Measurements from ENCODE around the gene ZBTB16. TPM values are rescaled to one million over a fixed set of nuclear protein-coding genes. Genes with fewer than 3 reads are reported as not detected.

Gene ZBTB16
- total RNA-seq, 4 donors from 2014 or later, result 25.5 to 302 (median 151) TPM

DNA sequence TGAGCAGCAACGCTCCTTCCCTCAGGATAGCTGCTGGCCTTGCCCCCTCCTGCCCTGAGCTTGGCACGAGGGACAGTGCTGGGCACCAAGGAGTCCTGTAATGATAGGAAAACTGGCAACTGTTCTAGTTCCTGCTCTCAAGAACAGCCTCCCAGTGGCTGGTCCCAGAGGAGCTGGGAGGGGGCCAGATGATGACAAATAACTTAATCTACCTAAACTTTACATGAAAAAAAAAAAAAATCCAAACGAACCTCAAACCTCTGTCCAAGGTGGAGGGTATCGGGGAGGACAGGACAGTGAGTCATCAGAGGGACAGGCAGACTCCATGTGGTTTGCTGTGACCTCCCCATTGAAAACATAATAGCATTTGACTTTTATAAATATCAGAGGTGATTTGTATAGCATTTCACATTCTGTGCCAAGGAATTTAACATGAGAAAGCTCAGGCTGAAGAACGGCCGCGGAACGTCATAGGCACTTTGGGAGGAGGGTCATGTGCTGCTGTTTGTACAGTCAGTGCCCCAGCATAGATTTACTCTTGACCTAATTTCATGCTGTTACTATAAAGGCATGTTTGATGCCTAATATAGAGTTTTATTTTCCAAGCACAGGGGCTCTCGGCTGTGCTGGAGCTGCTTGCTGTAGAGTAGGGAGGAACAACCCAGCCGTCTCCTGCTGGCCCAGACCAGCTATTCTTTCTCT lies 138.4 kb downstream of the ZBTB16 start:
- DNase-seq, result peak; percentile 71 to 92
- no peaks in the 10 kb centered on the region for H3K36me3 ChIP-seq
- TF ChIP-seq, protein P1, sequence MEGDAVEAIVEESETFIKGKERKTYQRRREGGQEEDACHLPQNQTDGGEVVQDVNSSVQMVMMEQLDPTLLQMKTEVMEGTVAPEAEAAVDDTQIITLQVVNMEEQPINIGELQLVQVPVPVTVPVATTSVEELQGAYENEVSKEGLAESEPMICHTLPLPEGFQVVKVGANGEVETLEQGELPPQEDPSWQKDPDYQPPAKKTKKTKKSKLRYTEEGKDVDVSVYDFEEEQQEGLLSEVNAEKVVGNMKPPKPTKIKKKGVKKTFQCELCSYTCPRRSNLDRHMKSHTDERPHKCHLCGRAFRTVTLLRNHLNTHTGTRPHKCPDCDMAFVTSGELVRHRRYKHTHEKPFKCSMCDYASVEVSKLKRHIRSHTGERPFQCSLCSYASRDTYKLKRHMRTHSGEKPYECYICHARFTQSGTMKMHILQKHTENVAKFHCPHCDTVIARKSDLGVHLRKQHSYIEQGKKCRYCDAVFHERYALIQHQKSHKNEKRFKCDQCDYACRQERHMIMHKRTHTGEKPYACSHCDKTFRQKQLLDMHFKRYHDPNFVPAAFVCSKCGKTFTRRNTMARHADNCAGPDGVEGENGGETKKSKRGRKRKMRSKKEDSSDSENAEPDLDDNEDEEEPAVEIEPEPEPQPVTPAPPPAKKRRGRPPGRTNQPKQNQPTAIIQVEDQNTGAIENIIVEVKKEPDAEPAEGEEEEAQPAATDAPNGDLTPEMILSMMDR (IDR thresholded peaks at IDR 0.05), result no peak
- TF ChIP-seq POLR2A (IDR thresholded peaks at IDR 0.05), result peak; percentile 34 to 69
- H3K4me3 ChIP-seq, result no peak overlapping the region
- H3K4me1 ChIP-seq, result peaks cover 16 to 38% of the 10 kb centered on the region in 2 donors
- H3K9me3 ChIP-seq, result no peaks in the 10 kb centered on the region
- intact Hi-C loops (cut with DNase I; ENCODE audit: low total_unique reads), result loop anchor here (10.0 kb wide), 1 partner anchor 57 kb away; no protein-coding TSS in a partner anchor
- H3K27ac ChIP-seq, result peak overlapping the region; percentile 88 to 94
- no peaks in the 10 kb centered on the region for H3K27me3 ChIP-seq

DNA sequence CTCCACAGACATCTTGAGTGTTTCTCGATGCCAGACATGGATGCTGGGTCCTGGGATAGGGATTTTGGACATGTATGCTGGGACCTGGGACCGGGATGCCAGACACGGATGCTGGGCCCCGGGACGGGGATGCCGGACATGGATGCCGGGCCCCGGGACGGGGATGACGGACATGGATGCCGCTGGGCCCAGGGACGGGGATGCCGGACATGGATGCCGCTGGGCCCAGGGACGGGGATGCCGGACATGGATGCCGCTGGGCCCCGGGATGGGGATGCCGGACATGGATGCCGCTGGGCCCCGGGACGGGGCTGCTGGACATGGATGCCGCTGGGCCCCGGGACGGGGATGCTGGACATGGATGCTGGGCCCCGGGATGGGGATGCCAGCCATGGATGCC lies 139.5 kb downstream of the ZBTB16 start:
- H3K4me3 ChIP-seq, result no peak overlapping the region
- H3K27ac ChIP-seq, result peak overlapping the region; percentile 88 to 94
- TF ChIP-seq POLR2A (IDR thresholded peaks at IDR 0.05), result no peak
- TF ChIP-seq, protein P1 (IDR thresholded peaks at IDR 0.05), result no peak
- H3K4me1 ChIP-seq, result peaks cover 16 to 36% of the 10 kb centered on the region in 2 donors
- no peak for DNase-seq
- H3K36me3 ChIP-seq, result no peaks in the 10 kb centered on the region
- H3K27me3 ChIP-seq, result no peaks in the 10 kb centered on the region
- H3K9me3 ChIP-seq, result no peaks in the 10 kb centered on the region
- intact Hi-C loops (cut with DNase I; ENCODE audit: low total_unique reads), result loop anchor here (10.0 kb wide), 1 partner anchor 56 kb away; no protein-coding TSS in a partner anchor

DNA sequence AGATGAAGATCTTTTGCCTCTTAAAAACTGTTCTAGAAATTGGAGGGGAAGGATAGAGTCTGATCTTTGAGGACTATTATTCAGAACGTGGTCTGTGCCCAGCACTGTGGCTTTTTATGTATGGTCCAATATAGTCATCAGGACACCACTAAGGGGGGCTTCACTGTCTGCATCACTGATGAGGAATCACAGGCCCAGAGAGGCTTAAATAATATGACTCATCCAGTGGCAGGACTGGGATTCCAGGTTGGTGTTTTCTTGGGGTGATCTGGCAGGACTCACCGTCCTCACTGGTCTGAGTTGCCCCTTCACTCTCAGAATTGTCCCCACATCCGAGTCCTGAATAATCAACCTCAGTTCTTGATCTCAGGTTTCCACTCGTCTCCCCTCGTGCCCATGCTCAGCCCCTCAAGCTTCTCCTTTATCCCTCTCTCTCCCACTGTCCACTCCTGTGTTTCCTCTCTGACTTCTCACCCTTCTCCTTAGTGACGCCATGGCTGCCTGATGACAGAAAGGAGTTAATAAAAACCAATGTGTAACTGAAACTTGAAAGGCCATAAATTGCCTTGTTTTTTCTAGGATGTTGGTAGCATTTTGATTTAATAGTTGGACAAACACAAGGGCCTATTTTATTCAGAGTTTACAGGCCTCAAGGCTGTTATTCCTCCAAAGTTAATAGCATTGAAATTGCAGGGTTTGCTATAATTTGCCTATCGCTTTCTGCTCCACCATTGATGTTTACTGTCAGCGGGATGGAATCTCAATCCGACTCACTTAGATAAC lies 141.0 kb downstream of the ZBTB16 start:
- no peaks in the 10 kb centered on the region for H3K36me3 ChIP-seq
- H3K4me1 ChIP-seq, result peaks cover 16 to 21% of the 10 kb centered on the region in 2 donors
- DNase-seq, result no peak
- no peaks in the 10 kb centered on the region for H3K9me3 ChIP-seq
- no peak overlapping the region for H3K4me3 ChIP-seq
- no peak for TF ChIP-seq POLR2A (IDR thresholded peaks at IDR 0.05)
- TF ChIP-seq, protein P1 (IDR thresholded peaks at IDR 0.05), result no peak
- H3K27me3 ChIP-seq, result no peaks in the 10 kb centered on the region
- intact Hi-C loops (cut with DNase I; ENCODE audit: low total_unique reads), result no loop called here
- H3K27ac ChIP-seq, result peak overlapping the region; percentile 88 to 94

DNA sequence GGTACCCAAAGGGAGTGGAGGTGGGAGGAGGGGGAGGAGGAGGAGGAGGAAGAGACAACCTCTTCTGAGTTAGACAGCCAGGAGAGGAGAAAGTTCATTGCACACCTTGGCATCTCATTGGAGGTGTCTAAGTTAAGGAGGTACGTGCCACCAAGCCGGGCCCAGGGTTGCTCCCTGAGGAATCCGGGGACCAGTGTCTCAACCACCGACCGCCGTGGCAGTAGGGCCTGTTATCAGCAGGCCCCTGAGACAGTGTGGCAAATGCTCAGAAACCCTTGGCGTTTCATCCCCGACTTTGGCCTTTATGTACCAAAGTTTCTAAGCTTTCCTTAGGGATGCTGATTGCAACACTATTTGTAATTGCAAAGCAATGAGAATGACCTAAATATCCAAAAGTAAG lies 141.7 kb downstream of the ZBTB16 start:
- Histone ChIP-seq H3K27me3 (no peaks in the 10 kb centered on the region), H3K36me3 (no peaks in the 10 kb centered on the region), H3K9me3 (no peaks in the 10 kb centered on the region), H3K4me1 (peaks cover 13 to 20% of the 10 kb centered on the region in 2 donors), H3K27ac (peak overlapping the region; percentile 88 to 94), H3K4me3 (no peak overlapping the region)
- TF ChIP-seq, protein P1 (IDR thresholded peaks at IDR 0.05), result no peak
- TF ChIP-seq POLR2A (IDR thresholded peaks at IDR 0.05), result no peak
- no peak for DNase-seq
- intact Hi-C loops (cut with DNase I; ENCODE audit: low total_unique reads), result no loop called here

Data from uterus (tissue), 4 donors.